HEK293T (cell line): ENCODE results near the gene TTLL13.
"Not testable (repeated sequence)": the region's sequence is repeated elsewhere in the genome, so short reads cannot be mapped to it uniquely, and the experiment has no call there.

Experiments
- CTCF ChIA-PET: fragments of 350-600 bp; formaldehyde crosslinking; extraction: SDS; loops from one replicate; lab custom pipeline; 2021; ENCODE audit warnings: antibody characterized with exemption, inconsistent platforms; lab: Yijun Ruan, JAX
- POLR2A ChIA-PET: fragments of 350-600 bp; formaldehyde crosslinking; extraction: SDS; loops from one replicate; lab custom pipeline; 2020; ENCODE audit warnings: antibody characterized with exemption, inconsistent platforms; lab: Yijun Ruan, JAX
- DNase-seq: peaks from one replicate; pipeline ENCODE4 v3.0.0; 2012; ENCODE audit warnings: mixed read lengths; ENCODE audit errors: extremely low spot score
- ARNT ChIP-seq: fragments of 450-650 bp; IDR thresholded peaks from 2 replicates; pipeline ENCODE4 v1.6.1; 2017; ENCODE audit warnings: mild to moderate bottlenecking
- BHLHE40 ChIP-seq: fragments of 450-650 bp; IDR thresholded peaks from 2 replicates; pipeline ENCODE4 v1.6.1; 2016; ENCODE audit warnings: mild to moderate bottlenecking, moderate library complexity, borderline replicate concordance
- CTBP1 ChIP-seq: fragments of 450-650 bp; IDR thresholded peaks from 2 replicates; pipeline ENCODE4 v1.6.1; 2016; ENCODE audit warnings: borderline replicate concordance
- ELF4 ChIP-seq: fragments of 450-650 bp; IDR thresholded peaks from 2 replicates; pipeline ENCODE4 v1.6.1; 2017; ENCODE audit warnings: antibody characterized with exemption
- FOXA1 ChIP-seq: fragments of 450-650 bp; IDR thresholded peaks from 2 replicates; pipeline ENCODE4 v1.6.1; 2016; ENCODE audit warnings: mild to moderate bottlenecking
- FOXK2 ChIP-seq: fragments of 450-650 bp; IDR thresholded peaks from 2 replicates; pipeline ENCODE4 v1.6.1; 2016; ENCODE audit warnings: mild to moderate bottlenecking
- FOXM1 ChIP-seq: fragments of 450-650 bp; IDR thresholded peaks from 2 replicates; pipeline ENCODE4 v1.6.1; 2017; ENCODE audit warnings: mild to moderate bottlenecking, borderline replicate concordance
- HDGF ChIP-seq: fragments of 450-650 bp; IDR thresholded peaks from 2 replicates; pipeline ENCODE4 v1.6.1; 2017; ENCODE audit warnings: antibody characterized with exemption, borderline replicate concordance
- L3MBTL2 ChIP-seq: fragments of 450-650 bp; conservative IDR thresholded peaks from 2 replicates; pipeline ENCODE4 v1.6.1; 2016; ENCODE audit warnings: mild to moderate bottlenecking
- LEF1 ChIP-seq: fragments of 450-650 bp; IDR thresholded peaks from 2 replicates; pipeline ENCODE4 v1.6.1; 2017; ENCODE audit warnings: mild to moderate bottlenecking, borderline replicate concordance
- NFRKB ChIP-seq: fragments of 450-650 bp; IDR thresholded peaks from 2 replicates; pipeline ENCODE4 v1.6.1; 2016; ENCODE audit warnings: mild to moderate bottlenecking, moderate library complexity
- PKNOX1 ChIP-seq: fragments of 450-650 bp; IDR thresholded peaks from 2 replicates; pipeline ENCODE4 v1.6.1; 2016
- SP1 ChIP-seq: fragments of 450-650 bp; IDR thresholded peaks from 2 replicates; pipeline ENCODE4 v1.6.1; 2017
- SUZ12 ChIP-seq: fragments of 450-650 bp; IDR thresholded peaks from 2 replicates; pipeline ENCODE4 v1.6.1; 2016; ENCODE audit warnings: mild to moderate bottlenecking
- TARDBP ChIP-seq: fragments of 450-650 bp; IDR thresholded peaks from 2 replicates; pipeline ENCODE4 v1.6.1; 2016
- ZNF384 ChIP-seq: fragments of 450-650 bp; IDR thresholded peaks from 2 replicates; pipeline ENCODE4 v1.6.1; 2016

TTLL13 gene

GRCh38 chr15:90291679-90292356 lies 42.5 kb downstream of the TTLL13 start:
- ChIA-PET POLR2A (interaction anchor here (1.4 to 1.5 kb wide), 2 partner anchors 26 to 639 kb away, joined by 3 to 4 read pairs; no protein-coding TSS in a partner anchor), CTCF (interaction anchor here (1.3 to 2.5 kb wide), 2 partner anchors 10 kb away, joined by 4 to 15 read pairs; no protein-coding TSS in a partner anchor)
- TF ChIP-seq PKNOX1: no peak
- TF ChIP-seq FOXA1: no peak
- no peak for TF ChIP-seq HDGF
- no peak for TF ChIP-seq NFRKB
- no peak for TF ChIP-seq ZNF384
- no peak for TF ChIP-seq ELF4
- TF ChIP-seq SUZ12: no peak
- no peak for TF ChIP-seq BHLHE40
- no peak for TF ChIP-seq FOXK2
- TF ChIP-seq LEF1: no peak
- no peak for TF ChIP-seq TARDBP
- TF ChIP-seq L3MBTL2: no peak
- TF ChIP-seq CTBP1: no peak
- no peak for TF ChIP-seq ARNT
- no peak for TF ChIP-seq SP1
- no peak for TF ChIP-seq FOXM1
- DNase-seq: peak; percentile 66

- POLR2A ChIA-PET: interaction anchor here (1.0 to 1.4 kb wide), 2 partner anchors 13 to 638 kb away, joined by 3 read pairs; no protein-coding TSS in a partner anchor
- peak; percentile 52 for DNase-seq
- CTCF ChIA-PET: interaction anchor here (0.5 to 2.5 kb wide), 18 partner anchors 8 to 449 kb away, joined by 3 to 15 read pairs (median 4); partner anchors contain the start of genes CIB1 and GDPGP1
Measured at GRCh38 chr15:90293040-90293810, 43.9 kb downstream of the TTLL13 start.

GRCh38 chr15:90294159-90294558 lies 44.8 kb downstream of the TTLL13 start:
- TF ChIP-seq NFRKB (no peak), ELF4 (no peak), FOXM1 (no peak), ARNT (no peak)
- CTCF ChIA-PET: interaction anchor here (0.8 to 2.5 kb wide), 8 partner anchors 8 to 216 kb away, joined by 3 to 15 read pairs (median 4); no protein-coding TSS in a partner anchor

GRCh38 chr15:90294601-90295269 lies 45.4 kb downstream of the TTLL13 start:
- DNase-seq: no peak

More at GRCh38 chr15:90294159-90294558, 44.8 kb downstream of the TTLL13 start:
- POLR2A ChIA-PET: interaction anchor here (1.0 kb wide), 1 partner anchor 12 kb away, joined by 3 read pairs; no protein-coding TSS in a partner anchor
- DNase-seq: no peak

GRCh38 chr15:90295270-90295648 lies 45.9 kb downstream of the TTLL13 start:
- no peak for TF ChIP-seq BHLHE40
- no peak for TF ChIP-seq SP1
- TF ChIP-seq ELF4: no peak
- TF ChIP-seq CTBP1: no peak
- TF ChIP-seq HDGF: no peak
- no peak for TF ChIP-seq ZNF384
- TF ChIP-seq ARNT: no peak
- TF ChIP-seq LEF1: no peak
- no peak for TF ChIP-seq SUZ12
- TF ChIP-seq FOXM1: no peak
- no peak for TF ChIP-seq FOXK2
- TF ChIP-seq FOXA1: no peak
- no peak for TF ChIP-seq NFRKB
- no peak for TF ChIP-seq TARDBP
- DNase-seq: no peak
- ChIA-PET POLR2A (interaction anchor here (1.2 kb wide), 1 partner anchor 8 kb away, joined by 3 read pairs; no protein-coding TSS in a partner anchor), CTCF (interaction anchor here (0.6 kb wide), 1 partner anchor 45 kb away, joined by 3 read pairs; no protein-coding TSS in a partner anchor)

More at GRCh38 chr15:90294601-90295269, 45.4 kb downstream of the TTLL13 start:
- POLR2A ChIA-PET: no interaction called here
- CTCF ChIA-PET: interaction anchor here (2.5 kb wide), 1 partner anchor 7 kb away, joined by 15 read pairs; no protein-coding TSS in a partner anchor
- TF ChIP-seq ZNF384 (no peak), HDGF (no peak), FOXA1 (no peak), BHLHE40 (no peak), LEF1 (no peak), L3MBTL2 (no peak), ELF4 (no peak), SP1 (no peak), PKNOX1 (no peak), SUZ12 (no peak)

GRCh38 chr15:90296316-90296884 lies 47.0 kb downstream of the TTLL13 start:
- DNase-seq: not testable (repeated sequence)
- ChIA-PET CTCF (interaction anchor here (0.7 to 1.0 kb wide), 2 partner anchors 24 to 80 kb away, joined by 3 read pairs; no protein-coding TSS in a partner anchor), POLR2A (interaction anchor here (1.2 kb wide), 1 partner anchor 10 kb away, joined by 3 read pairs; no protein-coding TSS in a partner anchor)
